ENCODE data around the gene TAX1BP3. TPM values are rescaled to one million over a fixed set of nuclear protein-coding genes. Genes with fewer than 3 reads are reported as not detected.

TAX1BP3 gene
- total RNA-seq (2014; rRNA removed; shearing (Covaris generic)) = 12.4 and 19.8 TPM in 2 replicates
- 24.3 and 24.8 TPM in 2 replicates for total RNA-seq (2022)
- percentile 57 among the genes with signal in this experiment for Bru-seq, nascent RNA
- BruChase-seq, experiment 1, labeled RNA remaining after a 6-hour chase = percentile 81 among the genes with signal in this experiment
- BruChase-seq, experiment 2, labeled RNA remaining after a 2-hour chase = percentile 65 among the genes with signal in this experiment
- long read RNA-seq, transcript TAX1BP3-201 (4 exons, 1,377 nt) = major isoform, 7 of 8 reads
- long read RNA-seq, partial matches to known transcripts = 1 of 8 reads
- long read RNA-seq, other reads (novel, unspliced or antisense) = 0 of 8 reads

- peak within 1 kb of the TSS; percentile 55 for H3K27ac ChIP-seq (ENCODE audit: low read depth, low read length, poor library complexity, severe bottlenecking)
- peaks cover 42% of the 10 kb centered on the region for H3K36me3 ChIP-seq (ENCODE audit: insufficient read depth, low read length)
- H3K4me3 ChIP-seq (ENCODE audit: low read depth, low read length, poor library complexity, severe bottlenecking) = peak within 1 kb of the TSS; percentile 93
- CTCF ChIA-PET (ENCODE audit: unreplicated experiment) = no interaction called here
- H2AFZ ChIP-seq (ENCODE audit: low read length) = peak within 1 kb of the TSS; percentile 22; the same call in 1 of the 2 replicates
- peaks cover 21% of the 10 kb centered on the region for H3K4me1 ChIP-seq (ENCODE audit: insufficient read depth, low read length, poor library complexity, severe bottlenecking)
- POLR2A ChIA-PET = interaction anchor here (0.6 kb wide), 1 partner anchor 12 kb away, joined by 3 read pairs; no protein-coding TSS in a partner anchor
- intact Hi-C loops (cut with micrococcal nuclease; ENCODE audit: unreplicated experiment) = loop anchor here (2.0 kb wide), 1 partner anchor 66 kb away; no protein-coding TSS in a partner anchor
- no peaks in the 10 kb centered on the region for H3K9me2 ChIP-seq (ENCODE audit: insufficient read depth, low read length)
- H4K20me1 ChIP-seq (ENCODE audit: insufficient read depth, low read length) = peaks cover 6% of the 10 kb centered on the region; the same call in 1 of the 2 replicates
- BruUV-seq (replicated peaks) = no TSS peak
- H3K79me2 ChIP-seq (ENCODE audit: insufficient read depth, low read depth, low read length) = peaks cover 25% of the 10 kb centered on the region
- TF ChIP-seq CTCF (conservative IDR thresholded peaks at IDR 0.05; ENCODE audit: low read length) (no peak), EZH2phosphoT487 (IDR thresholded peaks at IDR 0.05; ENCODE audit: borderline replicate concordance, low read depth, low read length) (no peak)
- peak within 1 kb of the TSS; percentile 92 for H3K4me2 ChIP-seq (ENCODE audit: low read length)
- DNase-seq (ENCODE audit: low spot score) = peak; percentile 98
- no peaks in the 10 kb centered on the region for H3K9me3 ChIP-seq (ENCODE audit: low read length)
Observed at GRCh38 chr17:3668279-3669084, at the start of gene TAX1BP3, which contains the start of gene EMC6. TAX1BP3 (minus strand) TSS chr17:3668578; CDS start chr17:3668526, 52 bp downstream. EMC6 (plus strand) TSS chr17:3668812; CDS start chr17:3669147, 335 bp downstream.

GRCh38 chr17:3715296-3715695 lies 46.9 kb upstream of the TAX1BP3 start:
- peaks cover 81% of the 10 kb centered on the region for H3K36me3 ChIP-seq (ENCODE audit: insufficient read depth, low read length)
- POLR2A ChIA-PET = interaction anchor here (0.6 kb wide), 1 partner anchor 13 kb away, joined by 5 read pairs; no protein-coding TSS in a partner anchor
- no peaks in the 10 kb centered on the region for H3K9me2 ChIP-seq (ENCODE audit: insufficient read depth, low read length)
- CTCF ChIA-PET (ENCODE audit: unreplicated experiment) = no interaction called here
- H3K27ac ChIP-seq (ENCODE audit: low read depth, low read length, poor library complexity, severe bottlenecking) = peak overlapping the region; percentile 7
- intact Hi-C loops (cut with micrococcal nuclease; ENCODE audit: unreplicated experiment) = no loop called here
- H3K4me1 ChIP-seq (ENCODE audit: insufficient read depth, low read length, poor library complexity, severe bottlenecking) = peaks cover 72% of the 10 kb centered on the region
- no peak for TF ChIP-seq EZH2phosphoT487 (IDR thresholded peaks at IDR 0.05; ENCODE audit: borderline replicate concordance, low read depth, low read length)
- no peak for TF ChIP-seq CTCF (conservative IDR thresholded peaks at IDR 0.05; ENCODE audit: low read length)
- 0 out of 2 replicates have a peak overlapping the region, but pooled peaks have one; percentile 6 for H3K4me2 ChIP-seq (ENCODE audit: low read length)
- no peak overlapping the region for H3K4me3 ChIP-seq (ENCODE audit: low read depth, low read length, poor library complexity, severe bottlenecking)
- BruUV-seq (replicated peaks) = no TSS peak
- no peaks in the 10 kb centered on the region for H4K20me1 ChIP-seq (ENCODE audit: insufficient read depth, low read length)
- H3K9me3 ChIP-seq (ENCODE audit: low read length) = no peaks in the 10 kb centered on the region
- no peak overlapping the region for H2AFZ ChIP-seq (ENCODE audit: low read length)
- DNase-seq (ENCODE audit: low spot score) = no peak
- H3K79me2 ChIP-seq (ENCODE audit: insufficient read depth, low read depth, low read length) = peaks cover 28% of the 10 kb centered on the region

All from OCI-LY7 (cell line).